ENCODE results near the gene ATP7A. TPM values are rescaled to one million over a fixed set of nuclear protein-coding genes. Genes with fewer than 3 reads are reported as not detected.
"Not testable (repeated sequence)": the region's sequence is repeated elsewhere in the genome, so short reads cannot be mapped to it uniquely, and the experiment has no call there.

Gene ATP7A
- total RNA-seq, 1 experiment from 2014 or later = 13.5 TPM

DNA sequence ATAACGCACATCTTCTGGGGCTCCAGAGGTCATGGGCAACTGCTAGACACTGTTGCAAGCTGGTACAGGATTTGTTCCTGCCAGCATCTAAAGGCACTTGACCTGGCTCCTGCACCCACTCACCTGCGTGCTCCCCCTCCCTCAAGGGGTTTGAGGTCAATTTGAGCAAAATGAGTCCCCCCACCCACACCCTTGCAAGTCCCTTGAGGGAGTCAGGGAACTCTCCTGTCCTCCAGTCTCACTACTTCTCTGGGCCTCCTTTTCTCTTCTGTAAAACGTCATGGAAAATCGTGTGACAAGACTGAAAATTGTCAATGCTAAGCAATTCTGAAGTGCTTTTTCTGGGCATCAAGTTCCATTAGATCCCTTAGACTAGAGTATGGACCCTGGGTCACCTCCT lies 153.7 kb downstream of the ATP7A start:
- Histone ChIP-seq H3K9me3 (ENCODE audit: control insufficient read depth, insufficient read depth, low read depth, low read length) (0 out of 2 replicates have a peak, but pooled peaks cover under 1% of the 10 kb centered on the region), H3K4me1 (ENCODE audit: control insufficient read depth, insufficient read depth, low read length) (no peaks in the 10 kb centered on the region), H3K36me3 (ENCODE audit: control insufficient read depth, insufficient read depth, low read length) (no peaks in the 10 kb centered on the region), H3K27me3 (ENCODE audit: control insufficient read depth, insufficient read depth, low read length) (no peaks in the 10 kb centered on the region), H3K27ac (ENCODE audit: low read length) (no peak overlapping the region), H3K4me3 (ENCODE audit: low read depth in 2 of 2, low read length in 2 of 2) (no peak overlapping the region)
- ChIA-PET CTCF (no interaction called here), POLR2A (no interaction called here)
- intact Hi-C loops (cut with micrococcal nuclease; ENCODE audit: unreplicated experiment) (no loop called here), in situ Hi-C loops (cut with HindIII; ENCODE audit: low pct_unique_long_range_greater_than_20kb, low sequenced_read_pairs) (no loop called here)
- TF ChIP-seq, protein P1, sequence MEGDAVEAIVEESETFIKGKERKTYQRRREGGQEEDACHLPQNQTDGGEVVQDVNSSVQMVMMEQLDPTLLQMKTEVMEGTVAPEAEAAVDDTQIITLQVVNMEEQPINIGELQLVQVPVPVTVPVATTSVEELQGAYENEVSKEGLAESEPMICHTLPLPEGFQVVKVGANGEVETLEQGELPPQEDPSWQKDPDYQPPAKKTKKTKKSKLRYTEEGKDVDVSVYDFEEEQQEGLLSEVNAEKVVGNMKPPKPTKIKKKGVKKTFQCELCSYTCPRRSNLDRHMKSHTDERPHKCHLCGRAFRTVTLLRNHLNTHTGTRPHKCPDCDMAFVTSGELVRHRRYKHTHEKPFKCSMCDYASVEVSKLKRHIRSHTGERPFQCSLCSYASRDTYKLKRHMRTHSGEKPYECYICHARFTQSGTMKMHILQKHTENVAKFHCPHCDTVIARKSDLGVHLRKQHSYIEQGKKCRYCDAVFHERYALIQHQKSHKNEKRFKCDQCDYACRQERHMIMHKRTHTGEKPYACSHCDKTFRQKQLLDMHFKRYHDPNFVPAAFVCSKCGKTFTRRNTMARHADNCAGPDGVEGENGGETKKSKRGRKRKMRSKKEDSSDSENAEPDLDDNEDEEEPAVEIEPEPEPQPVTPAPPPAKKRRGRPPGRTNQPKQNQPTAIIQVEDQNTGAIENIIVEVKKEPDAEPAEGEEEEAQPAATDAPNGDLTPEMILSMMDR (IDR thresholded peaks at IDR 0.05) = no peak
- TF ChIP-seq POLR2AphosphoS5 (IDR thresholded peaks at IDR 0.05; ENCODE audit: low read depth, low read length) (no peak), SIN3A (IDR thresholded peaks at IDR 0.05; ENCODE audit: borderline replicate concordance, insufficient read depth, low read depth, low read length) (no peak)
- TF ChIP-seq, protein P2, sequence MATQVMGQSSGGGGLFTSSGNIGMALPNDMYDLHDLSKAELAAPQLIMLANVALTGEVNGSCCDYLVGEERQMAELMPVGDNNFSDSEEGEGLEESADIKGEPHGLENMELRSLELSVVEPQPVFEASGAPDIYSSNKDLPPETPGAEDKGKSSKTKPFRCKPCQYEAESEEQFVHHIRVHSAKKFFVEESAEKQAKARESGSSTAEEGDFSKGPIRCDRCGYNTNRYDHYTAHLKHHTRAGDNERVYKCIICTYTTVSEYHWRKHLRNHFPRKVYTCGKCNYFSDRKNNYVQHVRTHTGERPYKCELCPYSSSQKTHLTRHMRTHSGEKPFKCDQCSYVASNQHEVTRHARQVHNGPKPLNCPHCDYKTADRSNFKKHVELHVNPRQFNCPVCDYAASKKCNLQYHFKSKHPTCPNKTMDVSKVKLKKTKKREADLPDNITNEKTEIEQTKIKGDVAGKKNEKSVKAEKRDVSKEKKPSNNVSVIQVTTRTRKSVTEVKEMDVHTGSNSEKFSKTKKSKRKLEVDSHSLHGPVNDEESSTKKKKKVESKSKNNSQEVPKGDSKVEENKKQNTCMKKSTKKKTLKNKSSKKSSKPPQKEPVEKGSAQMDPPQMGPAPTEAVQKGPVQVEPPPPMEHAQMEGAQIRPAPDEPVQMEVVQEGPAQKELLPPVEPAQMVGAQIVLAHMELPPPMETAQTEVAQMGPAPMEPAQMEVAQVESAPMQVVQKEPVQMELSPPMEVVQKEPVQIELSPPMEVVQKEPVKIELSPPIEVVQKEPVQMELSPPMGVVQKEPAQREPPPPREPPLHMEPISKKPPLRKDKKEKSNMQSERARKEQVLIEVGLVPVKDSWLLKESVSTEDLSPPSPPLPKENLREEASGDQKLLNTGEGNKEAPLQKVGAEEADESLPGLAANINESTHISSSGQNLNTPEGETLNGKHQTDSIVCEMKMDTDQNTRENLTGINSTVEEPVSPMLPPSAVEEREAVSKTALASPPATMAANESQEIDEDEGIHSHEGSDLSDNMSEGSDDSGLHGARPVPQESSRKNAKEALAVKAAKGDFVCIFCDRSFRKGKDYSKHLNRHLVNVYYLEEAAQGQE (IDR thresholded peaks at IDR 0.05; ENCODE audit: insufficient read depth in 1 of 2, low read depth in 2 of 2, low read length in 1 of 2) = no peak
- no peak for ATAC-seq
- DNase-seq (ENCODE audit: low read depth, low spot score) = no peak
- no TSS peak for BruUV-seq (replicated peaks)

- 0 out of 2 replicates have a peak overlapping the region, but pooled peaks have one; percentile 23 for H3K27ac ChIP-seq (ENCODE audit: low read length)
- H3K36me3 ChIP-seq (ENCODE audit: control insufficient read depth, insufficient read depth, low read length); in situ Hi-C loops (cut with HindIII; ENCODE audit: low pct_unique_long_range_greater_than_20kb, low sequenced_read_pairs); H3K4me1 ChIP-seq (ENCODE audit: control insufficient read depth, insufficient read depth, low read length); H3K27me3 ChIP-seq (ENCODE audit: control insufficient read depth, insufficient read depth, low read length); POLR2A ChIA-PET; intact Hi-C loops (cut with micrococcal nuclease; ENCODE audit: unreplicated experiment); BruUV-seq (replicated peaks); H3K9me3 ChIP-seq (ENCODE audit: control insufficient read depth, insufficient read depth, low read depth, low read length); H3K4me3 ChIP-seq (ENCODE audit: low read depth in 2 of 2, low read length in 2 of 2): not testable (repeated sequence)
- ATAC-seq (peak; percentile 78), DNase-seq (ENCODE audit: low read depth, low spot score) (peak; percentile 36)
- CTCF ChIA-PET = interaction anchor here (0.6 kb wide), 1 partner anchor 40 kb away, joined by 3 read pairs; no protein-coding TSS in a partner anchor
Measured at GRCh38 chrX:78064698-78065601, 154.5 kb downstream of the ATP7A start.

DNA sequence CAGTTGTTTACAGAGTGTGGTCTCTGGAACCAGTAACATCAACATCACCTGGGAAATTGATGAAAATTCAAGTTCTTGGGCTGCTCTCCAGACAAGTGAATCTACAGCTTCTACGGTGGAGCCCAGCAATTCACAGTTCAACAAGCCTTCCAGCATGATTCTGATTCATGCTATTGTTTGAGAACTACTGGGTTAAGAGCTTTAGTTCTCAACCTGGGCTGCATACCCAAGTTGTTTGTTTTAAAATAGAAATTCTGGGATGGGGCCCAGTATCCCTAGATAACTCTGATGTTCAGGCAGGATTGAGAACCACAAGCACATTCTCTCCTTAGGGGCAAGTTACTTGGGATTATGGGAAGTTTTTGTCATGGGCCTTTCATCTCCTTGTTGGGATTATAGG lies 155.6 kb downstream of the ATP7A start:
- DNase-seq (ENCODE audit: low read depth, low spot score) = no peak
- Histone ChIP-seq H3K9me3 (ENCODE audit: control insufficient read depth, insufficient read depth, low read depth, low read length) (0 out of 2 replicates have a peak, but pooled peaks cover 3% of the 10 kb centered on the region), H3K4me3 (ENCODE audit: low read depth in 2 of 2, low read length in 2 of 2) (no peak overlapping the region), H3K36me3 (ENCODE audit: control insufficient read depth, insufficient read depth, low read length) (no peaks in the 10 kb centered on the region), H3K27me3 (ENCODE audit: control insufficient read depth, insufficient read depth, low read length) (no peaks in the 10 kb centered on the region), H3K27ac (ENCODE audit: low read length) (no peak overlapping the region), H3K4me1 (ENCODE audit: control insufficient read depth, insufficient read depth, low read length) (no peaks in the 10 kb centered on the region)
- BruUV-seq (replicated peaks) = no TSS peak
- in situ Hi-C loops (cut with HindIII; ENCODE audit: low pct_unique_long_range_greater_than_20kb, low sequenced_read_pairs) = no loop called here
- ChIA-PET CTCF (no interaction called here), POLR2A (interaction anchor here (0.6 kb wide), 1 partner anchor 275 kb away, joined by 3 read pairs; no protein-coding TSS in a partner anchor)
- no peak for TF ChIP-seq SIN3A (IDR thresholded peaks at IDR 0.05; ENCODE audit: borderline replicate concordance, insufficient read depth, low read depth, low read length)
- TF ChIP-seq, protein P2 (IDR thresholded peaks at IDR 0.05; ENCODE audit: insufficient read depth in 1 of 2, low read depth in 2 of 2, low read length in 1 of 2) = no peak
- no peak for TF ChIP-seq TCF7L2 (IDR thresholded peaks at IDR 0.05; ENCODE audit: low read depth, low read length)
- no peak for TF ChIP-seq POLR2AphosphoS5 (IDR thresholded peaks at IDR 0.05; ENCODE audit: low read depth, low read length)
- TF ChIP-seq, protein P1 (IDR thresholded peaks at IDR 0.05) = no peak
- intact Hi-C loops (cut with micrococcal nuclease; ENCODE audit: unreplicated experiment) = no loop called here
- ATAC-seq = no peak
